IPS-20b (cell line): ENCODE measurements around the gene CD300A.

Experiments used
- H3K27ac ChIP-seq: one replicate; pipeline ENCODE4 v1.5.1; 2013; ENCODE audit warnings: low read length
- H3K27me3 ChIP-seq: 2 replicates; pipeline ENCODE4 v1.6.1; 2013; ENCODE audit warnings: mild to moderate bottlenecking, low read length, inconsistent platforms; ENCODE audit not compliant: insufficient read depth
- H3K36me3 ChIP-seq: 2 replicates; pipeline ENCODE4 v1.6.1; 2013; ENCODE audit warnings: low read depth, mild to moderate bottlenecking, inconsistent platforms, low read length, moderate library complexity; ENCODE audit not compliant: insufficient read depth
- H3K4me1 ChIP-seq: 2 replicates; pipeline ENCODE4 v1.6.1; 2013; ENCODE audit warnings: mild to moderate bottlenecking, control low read depth, inconsistent platforms, low read length, moderate library complexity; ENCODE audit not compliant: insufficient read depth
- H3K4me3 ChIP-seq: 2 replicates; pipeline ENCODE4 v1.5.1; 2013; ENCODE audit warnings: mild to moderate bottlenecking, low read length, inconsistent platforms
- H3K9ac ChIP-seq: 2 replicates; pipeline ENCODE4 v1.6.1; 2013; ENCODE audit warnings: low read depth, mild to moderate bottlenecking, inconsistent platforms, low read length, moderate library complexity
- H3K9me3 ChIP-seq: 2 replicates; pipeline ENCODE4 v1.6.1; 2013; ENCODE audit warnings: mild to moderate bottlenecking, low read depth, low read length, inconsistent platforms; ENCODE audit not compliant: insufficient read depth

CD300A gene

GRCh38 chr17:74459622-74460021 lies 6.8 kb upstream of the CD300A start:
- Histone ChIP-seq H3K27me3 (peaks cover 26% of the 10 kb centered on the region), H3K9me3 (no peaks in the 10 kb centered on the region), H3K4me3 (no peak overlapping the region), H3K9ac (no peak overlapping the region), H3K27ac (no peak overlapping the region), H3K4me1 (peaks cover 6% of the 10 kb centered on the region; the same call in 1 of the 2 replicates), H3K36me3 (no peaks in the 10 kb centered on the region)

- Histone ChIP-seq H3K9me3 (no peaks in the 10 kb centered on the region), H3K27ac (no peak overlapping the region), H3K4me1 (no peaks in the 10 kb centered on the region), H3K4me3 (no peak overlapping the region), H3K27me3 (peaks cover 20% of the 10 kb centered on the region), H3K36me3 (no peaks in the 10 kb centered on the region), H3K9ac (no peak overlapping the region)
Measured at GRCh38 chr17:74460241-74460640, 6.2 kb upstream of the CD300A start.

- H3K36me3 ChIP-seq = no peaks in the 10 kb centered on the region
- H3K9me3 ChIP-seq = no peaks in the 10 kb centered on the region
- H3K4me3 ChIP-seq = no peak overlapping the region
- no peaks in the 10 kb centered on the region for H3K4me1 ChIP-seq
- no peak overlapping the region for H3K9ac ChIP-seq
- H3K27me3 ChIP-seq = peaks cover 22% of the 10 kb centered on the region
- no peak overlapping the region for H3K27ac ChIP-seq
Measured at GRCh38 chr17:74460996-74461395, 5.4 kb upstream of the CD300A start.

- Histone ChIP-seq H3K9ac (no peak overlapping the region), H3K4me1 (no peaks in the 10 kb centered on the region), H3K27ac (no peak overlapping the region), H3K36me3 (no peaks in the 10 kb centered on the region), H3K9me3 (no peaks in the 10 kb centered on the region), H3K27me3 (peaks cover 26% of the 10 kb centered on the region), H3K4me3 (no peak overlapping the region)
Measured at GRCh38 chr17:74461611-74462010, 4.8 kb upstream of the CD300A start.

GRCh38 chr17:74464730-74465377 lies 1.6 kb upstream of the CD300A start:
- no peak overlapping the region for H3K4me3 ChIP-seq
- peaks cover 23% of the 10 kb centered on the region for H3K27me3 ChIP-seq
- no peaks in the 10 kb centered on the region for H3K36me3 ChIP-seq
- H3K27ac ChIP-seq = no peak overlapping the region
- H3K9ac ChIP-seq = no peak overlapping the region
- peaks cover 4% of the 10 kb centered on the region; the same call in 1 of the 2 replicates for H3K4me1 ChIP-seq
- H3K9me3 ChIP-seq = no peaks in the 10 kb centered on the region

- H3K27ac ChIP-seq = no peak overlapping the region
- no peaks in the 10 kb centered on the region for H3K36me3 ChIP-seq
- H3K27me3 ChIP-seq = peaks cover 23% of the 10 kb centered on the region
- H3K9me3 ChIP-seq = no peaks in the 10 kb centered on the region
- H3K9ac ChIP-seq = no peak overlapping the region
- no peak overlapping the region for H3K4me3 ChIP-seq
- H3K4me1 ChIP-seq = peaks cover 4% of the 10 kb centered on the region; the same call in 1 of the 2 replicates
Measured at GRCh38 chr17:74465378-74466110, 890 bp upstream of the CD300A start.

GRCh38 chr17:74466828-74467184 lies 372 bp downstream of the CD300A start:
- Histone ChIP-seq H3K27ac (no peak overlapping the region), H3K4me3 (peak overlapping the region; percentile 28; the same call in 1 of the 2 replicates), H3K9ac (no peak overlapping the region), H3K36me3 (no peaks in the 10 kb centered on the region), H3K4me1 (peaks cover 4% of the 10 kb centered on the region; the same call in 1 of the 2 replicates), H3K27me3 (peaks cover 23% of the 10 kb centered on the region), H3K9me3 (no peaks in the 10 kb centered on the region)

GRCh38 chr17:74467221-74467951 lies 952 bp downstream of the CD300A start:
- Histone ChIP-seq H3K9ac (no peak overlapping the region), H3K4me1 (peaks cover 4% of the 10 kb centered on the region; the same call in 1 of the 2 replicates), H3K9me3 (no peaks in the 10 kb centered on the region), H3K27me3 (peaks cover 23% of the 10 kb centered on the region), H3K27ac (no peak overlapping the region), H3K4me3 (peak overlapping the region; percentile 38; the same call in 1 of the 2 replicates), H3K36me3 (no peaks in the 10 kb centered on the region)

- no peaks in the 10 kb centered on the region for H3K36me3 ChIP-seq
- no peak overlapping the region for H3K9ac ChIP-seq
- H3K27me3 ChIP-seq = peaks cover 14% of the 10 kb centered on the region
- H3K4me3 ChIP-seq = no peak overlapping the region
- peaks cover 10% of the 10 kb centered on the region for H3K9me3 ChIP-seq
- H3K4me1 ChIP-seq = peaks cover 4% of the 10 kb centered on the region; the same call in 1 of the 2 replicates
- H3K27ac ChIP-seq = no peak overlapping the region
Measured at GRCh38 chr17:74471341-74471740, 4.9 kb downstream of the CD300A start.

GRCh38 chr17:74472890-74473289 lies 6.5 kb downstream of the CD300A start:
- H3K4me1 ChIP-seq = no peaks in the 10 kb centered on the region
- no peak overlapping the region for H3K9ac ChIP-seq
- H3K27me3 ChIP-seq = no peaks in the 10 kb centered on the region; the same call in none of the 2 replicates
- no peaks in the 10 kb centered on the region for H3K36me3 ChIP-seq
- no peak overlapping the region for H3K27ac ChIP-seq
- peaks cover 10% of the 10 kb centered on the region for H3K9me3 ChIP-seq
- H3K4me3 ChIP-seq = no peak overlapping the region

- H3K9me3 ChIP-seq = peaks cover 10% of the 10 kb centered on the region
- no peaks in the 10 kb centered on the region; the same call in none of the 2 replicates for H3K27me3 ChIP-seq
- H3K9ac ChIP-seq = no peak overlapping the region
- H3K27ac ChIP-seq = no peak overlapping the region
- no peak overlapping the region for H3K4me3 ChIP-seq
- no peaks in the 10 kb centered on the region for H3K4me1 ChIP-seq
- H3K36me3 ChIP-seq = no peaks in the 10 kb centered on the region
Measured at GRCh38 chr17:74473294-74473693, 6.9 kb downstream of the CD300A start.
